ENCODE measurements around the gene CCDC80. TPM values are rescaled to one million over a fixed set of nuclear protein-coding genes. Genes with fewer than 3 reads are reported as not detected.

CCDC80 gene
- total and polyA plus RNA-seq, 2 of the 4 experiments (the other 2 are of a cell fraction): 387 to 418 TPM

DNA sequence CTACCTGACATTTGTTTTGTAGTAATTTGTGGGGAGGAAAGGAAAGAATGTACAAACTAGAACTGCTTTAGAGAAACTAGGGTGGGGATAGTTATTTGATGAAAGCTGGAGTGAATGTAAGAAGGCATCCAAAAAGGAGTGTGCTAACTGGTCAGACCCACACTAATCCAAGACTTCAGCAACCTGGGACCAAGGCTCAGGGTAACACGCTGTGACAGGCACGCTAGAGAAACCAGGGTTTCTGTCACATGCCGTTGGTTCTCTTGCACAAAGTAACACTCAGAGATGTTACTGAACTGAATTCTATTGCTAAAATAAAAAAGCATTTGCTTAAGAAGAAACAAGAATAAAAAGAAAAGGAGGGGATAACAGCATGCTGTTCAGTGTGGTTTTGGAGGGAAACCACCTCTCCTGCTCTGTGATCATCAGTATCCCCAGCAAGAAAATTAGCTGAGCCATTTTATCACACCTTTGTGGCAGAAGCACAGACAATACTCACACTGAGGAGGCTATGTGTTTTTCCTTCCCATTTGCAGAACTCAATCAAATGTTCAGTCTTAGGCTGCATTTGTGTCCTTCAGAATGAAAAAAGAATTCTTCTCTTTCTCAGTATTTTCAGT is 2.8 kb upstream of the CCDC80 start (continued):
- no peak for TF ChIP-seq BHLHE40 (IDR thresholded peaks at IDR 0.05; ENCODE audit: low read depth, low read length)

DNA sequence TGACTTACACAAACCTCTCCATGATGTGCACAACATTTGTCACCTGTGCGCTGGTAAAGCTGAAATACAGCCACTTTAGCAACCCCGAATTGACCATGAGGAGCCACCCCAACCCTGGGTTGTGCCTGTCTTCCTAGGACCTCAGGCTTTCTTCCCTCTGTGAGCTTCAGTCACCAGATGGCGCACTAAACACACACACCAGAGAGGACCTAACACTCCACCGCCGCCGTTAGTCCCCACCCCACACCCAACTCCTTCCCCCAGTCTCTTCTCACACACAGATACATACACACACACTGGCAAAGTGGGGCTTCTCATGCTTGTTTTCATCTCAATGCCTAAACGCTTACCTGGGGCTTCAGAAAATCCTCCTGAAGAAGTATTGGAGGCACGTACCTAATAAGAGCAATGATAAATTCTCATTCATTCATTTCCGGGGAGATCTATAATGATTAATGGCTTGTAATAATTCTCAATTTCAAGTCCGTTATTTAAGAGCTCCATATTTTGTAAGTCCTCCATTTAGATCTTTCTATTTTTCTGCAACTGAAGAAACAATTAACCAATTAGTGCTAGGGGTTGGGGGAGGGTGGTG is 2.1 kb upstream of the CCDC80 start:
- 0 out of 2 replicates have a peak overlapping the region, but pooled peaks have one; percentile 32 for H3K27ac ChIP-seq (ENCODE audit: insufficient read depth, low read length)
- H3K9me1 ChIP-seq (ENCODE audit: insufficient read depth, low read length): peaks cover 31% of the 10 kb centered on the region
- H3K23ac ChIP-seq (ENCODE audit: low read depth, low read length): peak overlapping the region; percentile 83
- peak overlapping the region; percentile 90 for H3K14ac ChIP-seq (replicated peaks; ENCODE audit: low read depth, low read length)
- POLR2A ChIA-PET (ENCODE audit: unreplicated experiment): interaction anchor here (0.6 to 1.7 kb wide), 2 partner anchors 172 to 366 kb away, joined by 4 read pairs; no protein-coding TSS in a partner anchor
- H2BK120ac ChIP-seq (ENCODE audit: low read depth, low read length): peak overlapping the region; percentile 98
- H4K91ac ChIP-seq (ENCODE audit: insufficient read depth, low read depth, low read length): peak overlapping the region; percentile 99
- H2BK20ac ChIP-seq (ENCODE audit: low read depth, low read length): peak overlapping the region; percentile 97
- no peaks in the 10 kb centered on the region for H3K9me3 ChIP-seq (ENCODE audit: control insufficient read depth, insufficient read depth, low read length)
- WGBS, 2 experiments (ENCODE audit: extremely low coverage in 2 of 2, insufficient read length in 1 of 2): 0% methylated on average over 2 of the region's 10 CpGs; no CpG with 5 or more reads in 1 of the 2 experiments
- dilution Hi-C loops (cut with HindIII; ENCODE audit: low sequenced_read_pairs, unreplicated experiment) (no loop called here), in situ Hi-C loops (cut with MboI; ENCODE audit: low sequenced_read_pairs) (loop anchor here (5.0 to 25.0 kb wide), 4 partner anchors 61 to 644 kb away; no protein-coding TSS in a partner anchor), intact Hi-C loops (cut with micrococcal nuclease) (loop anchor here (1.0 to 10.0 kb wide), 9 partner anchors 34 to 982 kb away; partner anchors contain the start of genes BOC and GTPBP8)
- H4K5ac ChIP-seq (ENCODE audit: low read depth, low read length): peak overlapping the region; percentile 66; the same call in 1 of the 2 replicates
- H3K9ac ChIP-seq (ENCODE audit: low read depth, low read length): peak overlapping the region; percentile 56; the same call in 1 of the 2 replicates
- peak overlapping the region; percentile 78 for H2AFZ ChIP-seq (replicated peaks; ENCODE audit: low read length, poor library complexity)
- CTCF ChIA-PET: interaction anchor here (0.6 to 3.7 kb wide), 24 partner anchors 9 to 935 kb away, joined by 3 to 34 read pairs (median 4); partner anchors contain the start of gene GTPBP8
- peak overlapping the region; percentile 100; the same call in 2 of the 3 replicates for H2BK15ac ChIP-seq (ENCODE audit: low read depth, low read length)
- H2AK9ac ChIP-seq (replicated peaks; ENCODE audit: low read depth, low read length, poor library complexity): peak overlapping the region; percentile 60
- DNase-seq: peak; percentile 92
- no TSS peak for BruUV-seq (replicated peaks)
- H3K79me1 ChIP-seq (ENCODE audit: low read depth in 1 of 2, low read length in 2 of 2): peaks cover 6 to 31% of the 10 kb centered on the region in 2 experiments
- TF ChIP-seq FOS (IDR thresholded peaks at IDR 0.05; ENCODE audit: low read depth, low read length) (no peak), RFX5 (IDR thresholded peaks at IDR 0.05; ENCODE audit: low read depth, low read length) (no peak), MAZ (IDR thresholded peaks at IDR 0.05; ENCODE audit: borderline replicate concordance, low read depth, low read length) (peak; percentile 66; the same call in 1 of the 2 replicates), RAD21 (IDR thresholded peaks at IDR 0.05; ENCODE audit: low read length) (peak; percentile 99), CHD1 (IDR thresholded peaks at IDR 0.05; ENCODE audit: low read depth, low read length) (peak; percentile 73; the same call in 1 of the 2 replicates), CEBPB (IDR thresholded peaks at IDR 0.05; ENCODE audit: low read depth, low read length) (no peak), RCOR1 (IDR thresholded peaks at IDR 0.05; ENCODE audit: insufficient replicate concordance, low read length) (no peak), POLR2A (IDR thresholded peaks at IDR 0.05; ENCODE audit: low read depth, low read length) (peak; percentile 66; the same call in 1 of the 2 replicates), SMC3 (IDR thresholded peaks at IDR 0.05; ENCODE audit: low read depth, low read length) (peak; percentile 98)
- TF ChIP-seq, protein P1, sequence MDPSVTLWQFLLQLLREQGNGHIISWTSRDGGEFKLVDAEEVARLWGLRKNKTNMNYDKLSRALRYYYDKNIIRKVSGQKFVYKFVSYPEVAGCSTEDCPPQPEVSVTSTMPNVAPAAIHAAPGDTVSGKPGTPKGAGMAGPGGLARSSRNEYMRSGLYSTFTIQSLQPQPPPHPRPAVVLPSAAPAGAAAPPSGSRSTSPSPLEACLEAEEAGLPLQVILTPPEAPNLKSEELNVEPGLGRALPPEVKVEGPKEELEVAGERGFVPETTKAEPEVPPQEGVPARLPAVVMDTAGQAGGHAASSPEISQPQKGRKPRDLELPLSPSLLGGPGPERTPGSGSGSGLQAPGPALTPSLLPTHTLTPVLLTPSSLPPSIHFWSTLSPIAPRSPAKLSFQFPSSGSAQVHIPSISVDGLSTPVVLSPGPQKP (IDR thresholded peaks at IDR 0.05; ENCODE audit: borderline replicate concordance, low read depth, low read length): no peak
- TF ChIP-seq, protein P2, sequence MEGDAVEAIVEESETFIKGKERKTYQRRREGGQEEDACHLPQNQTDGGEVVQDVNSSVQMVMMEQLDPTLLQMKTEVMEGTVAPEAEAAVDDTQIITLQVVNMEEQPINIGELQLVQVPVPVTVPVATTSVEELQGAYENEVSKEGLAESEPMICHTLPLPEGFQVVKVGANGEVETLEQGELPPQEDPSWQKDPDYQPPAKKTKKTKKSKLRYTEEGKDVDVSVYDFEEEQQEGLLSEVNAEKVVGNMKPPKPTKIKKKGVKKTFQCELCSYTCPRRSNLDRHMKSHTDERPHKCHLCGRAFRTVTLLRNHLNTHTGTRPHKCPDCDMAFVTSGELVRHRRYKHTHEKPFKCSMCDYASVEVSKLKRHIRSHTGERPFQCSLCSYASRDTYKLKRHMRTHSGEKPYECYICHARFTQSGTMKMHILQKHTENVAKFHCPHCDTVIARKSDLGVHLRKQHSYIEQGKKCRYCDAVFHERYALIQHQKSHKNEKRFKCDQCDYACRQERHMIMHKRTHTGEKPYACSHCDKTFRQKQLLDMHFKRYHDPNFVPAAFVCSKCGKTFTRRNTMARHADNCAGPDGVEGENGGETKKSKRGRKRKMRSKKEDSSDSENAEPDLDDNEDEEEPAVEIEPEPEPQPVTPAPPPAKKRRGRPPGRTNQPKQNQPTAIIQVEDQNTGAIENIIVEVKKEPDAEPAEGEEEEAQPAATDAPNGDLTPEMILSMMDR (conservative IDR thresholded peaks at IDR 0.05; ENCODE audit: low read depth, low read length): peak; percentile 98
- H4K20me1 ChIP-seq (ENCODE audit: insufficient read depth, low read length): no peaks in the 10 kb centered on the region
- peak overlapping the region; percentile 98 for H3K4ac ChIP-seq (ENCODE audit: low read depth, low read length)
- peak overlapping the region; percentile 73 for H3K56ac ChIP-seq (ENCODE audit: extremely low read depth, insufficient read depth, low read length)
- H3K4me3 ChIP-seq (ENCODE audit: insufficient read depth, low read depth, low read length): no peak overlapping the region
- H2AK5ac ChIP-seq (ENCODE audit: low read depth, low read length): peak overlapping the region; percentile 76; the same call in 1 of the 2 replicates
- peak overlapping the region; percentile 98; the same call in 1 of the 2 replicates for H3K18ac ChIP-seq (ENCODE audit: low read depth, low read length)
- no peaks in the 10 kb centered on the region for H3K27me3 ChIP-seq (ENCODE audit: control insufficient read depth, insufficient read depth, low read length)
- peak overlapping the region; percentile 97 for H2BK5ac ChIP-seq (ENCODE audit: low read depth, low read length, poor library complexity, severe bottlenecking)
- peaks cover 10% of the 10 kb centered on the region for H3K36me3 ChIP-seq (ENCODE audit: control insufficient read depth, insufficient read depth, low read length)
- H4K8ac ChIP-seq (ENCODE audit: low read depth in 2 of 2, low read length in 2 of 2): peak overlapping the region; percentile 33 to 98
- peak overlapping the region; percentile 70; the same call in 1 of the 2 replicates for H3K4me2 ChIP-seq (ENCODE audit: low read depth, low read length)
- peak; percentile 67 for ATAC-seq (ENCODE audit: low read depth)
- peaks cover 38% of the 10 kb centered on the region for H3K4me1 ChIP-seq (ENCODE audit: control insufficient read depth, insufficient read depth, low read length)

Data from IMR-90 (cell line).